Esophagus muscularis mucosa (tissue), 3 donors: ENCODE data around the gene SLC7A1.

Source experiments
- CTCF ChIP-seq, 3 experiments: fragments of 200-600 bp in 2 of 3; fragments of 450-650 bp in 1 of 3; sonication (generic) in 2 of 3; IDR thresholded peaks; one replicate each; pipeline ENCODE4 v1.5.1; 2017 to 2019; ENCODE audit warnings: antibody characterized with exemption in 3 of 3, mild to moderate bottlenecking in 2 of 3, moderate library complexity in 1 of 3
- POLR2A ChIP-seq: fragments of 450-650 bp; IDR thresholded peaks from one replicate; pipeline ENCODE4 v1.6.1; 2017; ENCODE audit warnings: antibody characterized with exemption, moderate library complexity, mild to moderate bottlenecking, low read depth

DNA sequence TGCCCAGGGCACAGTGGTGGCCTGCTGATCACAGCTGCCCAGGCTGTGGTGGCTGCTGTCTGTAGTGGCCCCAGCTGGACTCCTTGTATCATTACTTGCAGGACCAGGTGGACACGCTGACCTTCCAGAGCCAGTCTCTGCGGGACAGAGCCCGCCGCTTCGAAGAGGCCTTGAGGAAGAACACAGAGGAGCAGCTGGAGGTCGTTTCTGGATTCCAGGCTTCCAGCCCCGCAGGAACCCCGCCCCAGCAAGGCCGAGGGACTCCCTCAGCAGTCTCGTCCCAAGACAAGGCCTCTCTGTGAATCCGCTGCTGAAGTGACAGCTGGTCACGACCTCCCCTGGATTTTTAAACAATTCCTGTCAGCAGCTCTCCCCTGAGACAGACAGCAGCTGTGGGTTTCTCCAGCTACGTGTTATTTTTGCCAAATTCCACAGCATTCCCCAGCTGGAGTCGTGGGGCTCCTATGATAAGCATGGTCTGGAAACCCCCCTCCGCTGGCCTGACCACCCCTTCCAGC is 98.3 kb downstream of the SLC7A1 start:
- TF ChIP-seq POLR2A (no peak), CTCF (IDR thresholded peaks at IDR 0.05) (no peak)
